ENCODE measurements around the gene PPDPF.

Gene PPDPF

GRCh38 chr20:63543733-63544132, 23.2 kb downstream of the PPDPF start:
- no peaks in the 10 kb centered on the region for H3K4me1 ChIP-seq (ENCODE audit: low read length)
- H3K9ac ChIP-seq (ENCODE audit: low read length), result no peak overlapping the region
- no peaks in the 10 kb centered on the region for H3K36me3 ChIP-seq (replicated peaks; ENCODE audit: insufficient read depth, low read length)
- DNase-seq, result no peak
- no peaks in the 10 kb centered on the region for H3K9me2 ChIP-seq (replicated peaks; ENCODE audit: insufficient read depth, low read length)
- TF ChIP-seq EZH2 (optimal IDR thresholded peaks at IDR 0.05; ENCODE audit: low read depth, low read length), result no peak
- H3K27me3 ChIP-seq (replicated peaks; ENCODE audit: insufficient read depth, low read length), result peaks cover 99% of the 10 kb centered on the region
- H2AFZ ChIP-seq (ENCODE audit: low read length), result no peak overlapping the region
- no peak overlapping the region for H3K27ac ChIP-seq (ENCODE audit: low read length)
- no peak overlapping the region for H3K4me3 ChIP-seq (ENCODE audit: low read length)
- no peaks in the 10 kb centered on the region for H3K9me3 ChIP-seq (replicated peaks; ENCODE audit: insufficient read depth, low read length)
- H3K79me2 ChIP-seq (ENCODE audit: low read length), result no peaks in the 10 kb centered on the region
- no peak overlapping the region for H3K4me2 ChIP-seq (ENCODE audit: low read depth, low read length)
- H3F3A ChIP-seq (ENCODE audit: insufficient read depth, low read length), result no peaks in the 10 kb centered on the region
- no peaks in the 10 kb centered on the region; the same call in 1 of the 2 replicates for H4K20me1 ChIP-seq (ENCODE audit: insufficient read depth, low read length)

DNA sequence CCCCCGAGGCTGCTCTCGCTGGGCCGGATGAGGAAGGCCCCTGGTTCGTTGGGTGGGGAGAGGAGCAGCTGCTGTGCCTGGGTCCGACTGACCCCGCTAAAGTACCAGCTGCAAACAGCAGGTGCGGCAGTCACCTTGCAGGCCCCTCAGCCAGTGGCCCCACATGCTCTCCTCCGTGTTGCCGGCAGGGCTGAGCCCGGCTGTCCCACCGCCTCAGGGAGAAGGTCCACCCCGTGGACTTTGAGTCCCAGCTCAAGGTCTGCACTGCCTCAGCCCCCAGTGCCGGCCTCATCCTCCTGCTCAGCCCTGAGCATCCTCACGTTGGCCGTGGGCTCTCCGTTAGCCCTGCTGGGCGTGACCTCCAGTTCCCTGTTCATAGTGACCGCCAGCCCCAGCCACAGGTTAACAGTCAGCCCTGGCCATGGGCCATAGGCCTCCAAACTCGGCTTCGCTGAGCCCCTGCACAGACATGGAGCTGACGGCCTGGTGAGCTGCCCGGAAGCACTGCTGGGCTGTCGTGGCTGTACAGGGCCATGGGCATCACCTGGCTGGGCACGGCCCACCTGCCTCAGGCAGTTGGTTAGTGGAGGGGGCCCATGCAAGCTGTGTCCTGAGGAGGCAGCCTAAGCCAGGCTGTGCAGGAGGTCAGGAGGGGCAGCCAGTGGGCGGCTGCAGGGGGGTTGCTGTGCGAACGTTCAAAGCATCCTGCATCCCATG, 23.8 kb downstream of the PPDPF start:
- H2AFZ ChIP-seq (ENCODE audit: low read length), result no peak overlapping the region
- H3K4me1 ChIP-seq (ENCODE audit: low read length), result no peaks in the 10 kb centered on the region
- H3K9me3 ChIP-seq (replicated peaks; ENCODE audit: insufficient read depth, low read length), result no peaks in the 10 kb centered on the region
- H3K36me3 ChIP-seq (replicated peaks; ENCODE audit: insufficient read depth, low read length), result no peaks in the 10 kb centered on the region
- no peaks in the 10 kb centered on the region for H3K9me2 ChIP-seq (replicated peaks; ENCODE audit: insufficient read depth, low read length)
- no peaks in the 10 kb centered on the region for H3K79me2 ChIP-seq (ENCODE audit: low read length)
- peaks cover 96% of the 10 kb centered on the region for H3K27me3 ChIP-seq (replicated peaks; ENCODE audit: insufficient read depth, low read length)
- H3K27ac ChIP-seq (ENCODE audit: low read length), result no peak overlapping the region
- H3K4me3 ChIP-seq (ENCODE audit: low read length), result no peak overlapping the region
- no peak for DNase-seq
- no peaks in the 10 kb centered on the region for H3F3A ChIP-seq (ENCODE audit: insufficient read depth, low read length)
- H3K9ac ChIP-seq (ENCODE audit: low read length), result no peak overlapping the region
- TF ChIP-seq, protein P1, sequence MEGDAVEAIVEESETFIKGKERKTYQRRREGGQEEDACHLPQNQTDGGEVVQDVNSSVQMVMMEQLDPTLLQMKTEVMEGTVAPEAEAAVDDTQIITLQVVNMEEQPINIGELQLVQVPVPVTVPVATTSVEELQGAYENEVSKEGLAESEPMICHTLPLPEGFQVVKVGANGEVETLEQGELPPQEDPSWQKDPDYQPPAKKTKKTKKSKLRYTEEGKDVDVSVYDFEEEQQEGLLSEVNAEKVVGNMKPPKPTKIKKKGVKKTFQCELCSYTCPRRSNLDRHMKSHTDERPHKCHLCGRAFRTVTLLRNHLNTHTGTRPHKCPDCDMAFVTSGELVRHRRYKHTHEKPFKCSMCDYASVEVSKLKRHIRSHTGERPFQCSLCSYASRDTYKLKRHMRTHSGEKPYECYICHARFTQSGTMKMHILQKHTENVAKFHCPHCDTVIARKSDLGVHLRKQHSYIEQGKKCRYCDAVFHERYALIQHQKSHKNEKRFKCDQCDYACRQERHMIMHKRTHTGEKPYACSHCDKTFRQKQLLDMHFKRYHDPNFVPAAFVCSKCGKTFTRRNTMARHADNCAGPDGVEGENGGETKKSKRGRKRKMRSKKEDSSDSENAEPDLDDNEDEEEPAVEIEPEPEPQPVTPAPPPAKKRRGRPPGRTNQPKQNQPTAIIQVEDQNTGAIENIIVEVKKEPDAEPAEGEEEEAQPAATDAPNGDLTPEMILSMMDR (IDR thresholded peaks at IDR 0.05; ENCODE audit: low read length), result no peak
- TF ChIP-seq EZH2 (optimal IDR thresholded peaks at IDR 0.05; ENCODE audit: low read depth, low read length), result no peak
- no peak for TF ChIP-seq EZH2phosphoT487 (IDR thresholded peaks at IDR 0.05; ENCODE audit: low read length)
- no peak overlapping the region for H3K4me2 ChIP-seq (ENCODE audit: low read depth, low read length)
- no peaks in the 10 kb centered on the region; the same call in 1 of the 2 replicates for H4K20me1 ChIP-seq (ENCODE audit: insufficient read depth, low read length)

GRCh38 chr20:63544958-63545516, 24.5 kb downstream of the PPDPF start:
- H3K4me1 ChIP-seq (ENCODE audit: low read length), result no peaks in the 10 kb centered on the region
- H3K9me2 ChIP-seq (replicated peaks; ENCODE audit: insufficient read depth, low read length), result no peaks in the 10 kb centered on the region
- no peaks in the 10 kb centered on the region for H3K9me3 ChIP-seq (replicated peaks; ENCODE audit: insufficient read depth, low read length)
- H3K27ac ChIP-seq (ENCODE audit: low read length), result no peak overlapping the region
- H3K27me3 ChIP-seq (replicated peaks; ENCODE audit: insufficient read depth, low read length), result peaks cover 96% of the 10 kb centered on the region
- no peak overlapping the region for H2AFZ ChIP-seq (ENCODE audit: low read length)
- H3K4me3 ChIP-seq (ENCODE audit: low read length), result no peak overlapping the region
- no peaks in the 10 kb centered on the region for H3K79me2 ChIP-seq (ENCODE audit: low read length)
- no peaks in the 10 kb centered on the region; the same call in 1 of the 2 replicates for H4K20me1 ChIP-seq (ENCODE audit: insufficient read depth, low read length)
- H3K36me3 ChIP-seq (replicated peaks; ENCODE audit: insufficient read depth, low read length), result no peaks in the 10 kb centered on the region
- no peak for DNase-seq
- no peak overlapping the region for H3K4me2 ChIP-seq (ENCODE audit: low read depth, low read length)
- H3K9ac ChIP-seq (ENCODE audit: low read length), result no peak overlapping the region
- H3F3A ChIP-seq (ENCODE audit: insufficient read depth, low read length), result no peaks in the 10 kb centered on the region
- TF ChIP-seq EZH2 (optimal IDR thresholded peaks at IDR 0.05; ENCODE audit: low read depth, low read length) (no peak), EZH2phosphoT487 (IDR thresholded peaks at IDR 0.05; ENCODE audit: low read length) (no peak)
- TF ChIP-seq, protein P1 (IDR thresholded peaks at IDR 0.05; ENCODE audit: low read length), result no peak

DNA sequence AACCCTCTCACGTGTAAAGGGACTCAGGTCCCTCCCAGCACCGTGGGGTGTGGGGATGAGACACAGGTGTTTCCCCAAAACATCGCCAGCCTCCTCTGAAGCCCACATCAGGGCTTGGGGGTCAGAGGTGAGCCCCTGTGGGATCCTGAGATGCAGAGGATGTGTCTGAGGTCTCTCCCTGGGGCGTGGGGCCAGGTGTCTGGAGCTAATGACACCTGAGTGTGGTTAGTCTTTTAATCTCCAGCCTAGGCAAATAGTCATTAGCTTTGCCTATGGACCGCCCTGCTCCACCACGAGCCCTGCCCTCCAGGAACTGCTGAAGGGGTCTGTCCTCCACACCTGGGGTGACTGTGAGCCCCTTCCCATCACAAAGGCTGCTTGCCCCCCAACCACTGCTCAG, 25.2 kb downstream of the PPDPF start:
- TF ChIP-seq EZH2 (optimal IDR thresholded peaks at IDR 0.05; ENCODE audit: low read depth, low read length) (no peak), EZH2phosphoT487 (IDR thresholded peaks at IDR 0.05; ENCODE audit: low read length) (no peak)
- TF ChIP-seq, protein P1 (IDR thresholded peaks at IDR 0.05; ENCODE audit: low read length), result no peak
- no peak overlapping the region for H3K9ac ChIP-seq (ENCODE audit: low read length)

More for the DNA sequence above, 25.2 kb downstream of the PPDPF start:
- H3K27me3 ChIP-seq (replicated peaks; ENCODE audit: insufficient read depth, low read length), result peaks cover 96% of the 10 kb centered on the region
- H3K4me3 ChIP-seq (ENCODE audit: low read length), result no peak overlapping the region
- no peak overlapping the region for H3K4me2 ChIP-seq (ENCODE audit: low read depth, low read length)
- no peak overlapping the region for H2AFZ ChIP-seq (ENCODE audit: low read length)
- H3K27ac ChIP-seq (ENCODE audit: low read length), result no peak overlapping the region
- H3F3A ChIP-seq (ENCODE audit: insufficient read depth, low read length), result no peaks in the 10 kb centered on the region
- DNase-seq, result no peak
- H3K36me3 ChIP-seq (replicated peaks; ENCODE audit: insufficient read depth, low read length), result no peaks in the 10 kb centered on the region
- H3K9me2 ChIP-seq (replicated peaks; ENCODE audit: insufficient read depth, low read length), result no peaks in the 10 kb centered on the region
- no peaks in the 10 kb centered on the region; the same call in 1 of the 2 replicates for H4K20me1 ChIP-seq (ENCODE audit: insufficient read depth, low read length)
- no peaks in the 10 kb centered on the region for H3K4me1 ChIP-seq (ENCODE audit: low read length)
- no peaks in the 10 kb centered on the region for H3K79me2 ChIP-seq (ENCODE audit: low read length)
- H3K9me3 ChIP-seq (replicated peaks; ENCODE audit: insufficient read depth, low read length), result no peaks in the 10 kb centered on the region

All from MM.1S (cell line).